Subcutaneous adipose tissue (tissue), 4 donors: Measurements from ENCODE around the gene COG4. TPM values are rescaled to one million over a fixed set of nuclear protein-coding genes. Genes with fewer than 3 reads are reported as not detected.

ENCODE experiments used
- CTCF ChIP-seq: fragments of 450-650 bp; IDR thresholded peaks from one replicate; pipeline ENCODE4 v1.5.1; 2016; ENCODE audit warnings: low read depth, mild to moderate bottlenecking, control low read depth, antibody characterized with exemption, moderate library complexity
- total RNA-seq, 4 donors: library from RNA; depleted of rRNA; stranded (reverse); fragments of >200 nt; gene quantifications; one replicate each; pipeline ENCODE4 v1.1.0, GENCODE V29; 2016

Gene COG4
- 10 to 100 TPM; 29.8 to 49.9 (median 39.9) TPM for total RNA-seq

- no peak for TF ChIP-seq CTCF
These were observed at the start of gene COG4 for GRCh38 chr16:70523076-70523742. TSS of gene COG4 (minus strand) at chr16:70523554. CDS start at chr16:70523543, 11 bp downstream.

GRCh38 chr16:70572926-70573270 lies 49.5 kb upstream of the COG4 start:
- TF ChIP-seq CTCF, result no peak

- no peak for TF ChIP-seq CTCF
These were observed 48.9 kb upstream of the COG4 start for GRCh38 chr16:70572050-70572925.

- TF ChIP-seq CTCF, result no peak
These were observed 48.3 kb upstream of the COG4 start for GRCh38 chr16:70571623-70572022.

- TF ChIP-seq CTCF, result no peak
These were observed 47.7 kb upstream of the COG4 start for GRCh38 chr16:70570967-70571570.

GRCh38 chr16:70569752-70570151 lies 46.4 kb upstream of the COG4 start:
- no peak for TF ChIP-seq CTCF
